Measurements from ENCODE around the gene CD9. TPM values are rescaled to one million over a fixed set of nuclear protein-coding genes. Genes with fewer than 3 reads are reported as not detected.

The CD9 gene
- total and polyA plus RNA-seq, 2 donors (not counting 3 experiments of a cell fraction or from before 2014, with no cell fraction given) = 379 to 1,225 TPM

DNA sequence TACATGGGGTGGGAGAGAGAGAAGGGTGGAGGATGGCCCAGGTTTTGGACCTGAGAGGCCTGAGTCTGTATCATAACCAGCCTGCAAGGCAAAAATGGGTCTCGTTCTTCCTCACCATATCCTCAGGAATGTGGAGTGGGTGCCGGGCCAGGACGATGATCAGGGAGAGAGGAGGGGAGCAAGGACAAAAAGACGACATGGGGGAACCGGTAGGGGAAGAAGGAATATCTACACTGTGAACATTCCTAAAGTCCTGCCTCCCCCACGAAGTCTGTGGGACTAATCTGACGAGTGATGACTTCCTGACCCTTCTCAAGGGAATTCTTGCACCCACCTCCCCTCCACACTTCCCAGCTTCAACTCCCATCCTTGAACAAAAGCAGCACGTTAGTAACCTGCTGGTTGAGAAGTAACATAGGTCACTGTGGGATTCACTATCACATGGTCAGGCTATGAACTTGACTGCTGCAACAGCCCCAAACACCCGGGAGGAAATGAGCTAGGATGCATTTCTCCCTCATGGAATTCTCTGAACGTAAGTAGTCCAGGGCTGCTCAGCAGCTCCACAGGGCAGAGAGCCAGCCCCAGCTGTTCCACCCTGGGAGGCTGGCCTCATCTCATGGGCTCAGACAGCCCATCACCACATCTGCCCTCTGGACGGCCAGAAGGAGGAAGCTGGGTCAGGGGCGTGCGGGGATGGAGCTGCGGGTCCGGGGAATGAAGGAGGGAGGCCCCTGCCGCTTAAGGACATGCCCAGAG lies 38.9 kb upstream of the CD9 start:
- ChIA-PET POLR2A (interaction anchor here (0.7 to 1.7 kb wide), 5 partner anchors 10 to 814 kb away, joined by 3 to 9 read pairs (median 5); partner anchors contain the start of gene VWF), CTCF (interaction anchor here (0.6 to 2.8 kb wide), 11 partner anchors 9 to 124 kb away, joined by 3 to 15 read pairs (median 5); partner anchors contain the start of gene VWF)
- H3K27me3 ChIP-seq (ENCODE audit: control insufficient read depth in 2 of 2, insufficient read depth in 2 of 2, low read length in 2 of 2) = no peaks in the 10 kb centered on the region
- peak overlapping the region; percentile 23 for H2AFZ ChIP-seq (ENCODE audit: low read depth, low read length)
- TSS peak; percentile 63 for BruUV-seq (replicated peaks)
- DNase-seq (ENCODE audit: low read depth, low spot score) (peak; percentile 88), FAIRE-seq (peak; percentile 97)
- peaks cover 37% of the 10 kb centered on the region for H3K4me1 ChIP-seq (ENCODE audit: control insufficient read depth, extremely low read depth, insufficient read depth, low read length)
- H3K79me2 ChIP-seq (ENCODE audit: control insufficient read depth, insufficient read depth, low read length) = peaks cover 3% of the 10 kb centered on the region
- no peak overlapping the region for H3K4me2 ChIP-seq (ENCODE audit: insufficient read depth, low read length)
- peak overlapping the region; percentile 71 for H3K9ac ChIP-seq (replicated peaks; ENCODE audit: extremely low read depth, insufficient read depth, low read length)
- no peaks in the 10 kb centered on the region for H3K9me3 ChIP-seq (replicated peaks; ENCODE audit: control insufficient read depth, insufficient read depth, low read length)
- no peak overlapping the region for H3K4me3 ChIP-seq (replicated peaks in 1 of 3; ENCODE audit: insufficient read depth in 1 of 3, low read depth in 1 of 3, low read length in 3 of 3)
- peak overlapping the region; percentile 94 for H3K27ac ChIP-seq (ENCODE audit: insufficient read depth, low read depth, low read length)
- no peaks in the 10 kb centered on the region for H4K20me1 ChIP-seq (replicated peaks; ENCODE audit: control insufficient read depth, extremely low read depth, insufficient read depth, low read length)
- dilution Hi-C loops (cut with MboI; ENCODE audit: extremely low pct_ligation_motif_present, low sequenced_read_pairs) = no loop called here
- H3K9me1 ChIP-seq (replicated peaks; ENCODE audit: control insufficient read depth, extremely low read depth, insufficient read depth, low read length) = no peaks in the 10 kb centered on the region
- intact Hi-C loops (cut with micrococcal nuclease) = no loop called here
- TF ChIP-seq, protein P1, sequence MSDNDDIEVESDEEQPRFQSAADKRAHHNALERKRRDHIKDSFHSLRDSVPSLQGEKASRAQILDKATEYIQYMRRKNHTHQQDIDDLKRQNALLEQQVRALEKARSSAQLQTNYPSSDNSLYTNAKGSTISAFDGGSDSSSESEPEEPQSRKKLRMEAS (IDR thresholded peaks at IDR 0.05; ENCODE audit: insufficient read depth, insufficient read length) = peak; percentile 19
- TF ChIP-seq FOS (IDR thresholded peaks at IDR 0.05; ENCODE audit: borderline replicate concordance, insufficient read depth, low read length) (no peak), GATA2 (IDR thresholded peaks at IDR 0.05; ENCODE audit: insufficient read depth, insufficient read length, low read depth, low read length) (no peak), POLR2A (IDR thresholded peaks at IDR 0.05; ENCODE audit: low read depth, low read length) (peak; percentile 52), JUN (IDR thresholded peaks at IDR 0.05; ENCODE audit: borderline replicate concordance, insufficient read depth, insufficient read length, low read depth) (no peak), EZH2 (IDR thresholded peaks at IDR 0.05; ENCODE audit: borderline replicate concordance, low read depth, low read length, severe bottlenecking) (no peak), MYC (IDR thresholded peaks at IDR 0.05; ENCODE audit: low read depth, low read length) (no peak), POLR2AphosphoS5 (IDR thresholded peaks at IDR 0.05; ENCODE audit: insufficient read depth, low read depth, low read length) (peak; percentile 69)
- H3K36me3 ChIP-seq (ENCODE audit: control insufficient read depth in 2 of 2, extremely low read depth in 1 of 2, insufficient read depth in 2 of 2, low read length in 2 of 2) = no peaks in the 10 kb centered on the region
